HG03045 (cell line): ENCODE results near the gene AGBL3.
A peak's percentile ranks its signal among the peaks of the same experiment; 100 is the strongest.
"Not testable (repeated sequence)": the region's sequence is repeated elsewhere in the genome, so short reads cannot be mapped to it uniquely, and the experiment has no call there.

ENCODE experiments used
- ATAC-seq: cut with Tn5 transposase; IDR thresholded peaks from one replicate; pipeline ENCODE4 v1.9.1; 2021; ENCODE audit warnings: mild to moderate bottlenecking, moderate library complexity; ENCODE audit not compliant: unreplicated experiment

The AGBL3 gene

GRCh38 chr7:135074096-135074495 lies 87.8 kb downstream of the AGBL3 start:
- ATAC-seq: no peak

DNA sequence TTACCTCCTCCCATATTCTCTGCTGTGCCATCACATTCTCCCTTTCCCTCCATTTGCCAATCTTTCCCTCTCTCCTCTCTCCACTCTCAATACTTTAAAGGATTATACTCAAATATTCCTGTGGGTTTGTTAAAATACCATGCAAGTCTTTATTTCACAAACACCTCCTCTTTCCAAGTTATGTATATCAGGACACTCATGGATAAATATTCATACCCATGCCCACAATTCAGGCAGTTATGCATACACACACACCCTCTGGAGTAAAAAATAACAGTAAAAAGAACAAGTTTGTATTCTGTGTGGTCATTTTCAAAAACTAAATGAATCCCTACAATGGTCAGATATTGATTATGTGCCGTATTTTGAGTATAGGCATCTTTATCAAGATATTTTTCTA lies 88.2 kb downstream of the AGBL3 start:
- ATAC-seq: no peak

DNA sequence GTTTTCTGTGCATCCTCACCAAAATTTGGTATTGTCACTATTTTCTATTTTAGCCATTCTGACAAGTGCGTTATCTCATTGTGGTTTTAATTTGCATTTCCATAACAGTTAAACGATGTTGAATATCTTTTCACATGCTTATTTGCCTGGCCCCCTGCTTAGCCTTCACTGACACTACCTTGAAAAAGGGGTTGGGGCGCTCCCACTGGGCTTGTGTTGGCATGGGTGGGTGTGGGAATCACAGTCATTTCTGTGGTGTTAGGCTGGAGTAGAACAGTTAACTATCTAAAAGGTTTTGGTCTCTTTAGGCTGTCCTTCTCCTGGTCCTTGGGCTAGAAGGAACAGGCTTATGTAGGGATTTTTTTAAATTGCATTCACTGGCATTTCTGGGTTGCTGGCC lies 89.4 kb downstream of the AGBL3 start:
- ATAC-seq: no peak

DNA sequence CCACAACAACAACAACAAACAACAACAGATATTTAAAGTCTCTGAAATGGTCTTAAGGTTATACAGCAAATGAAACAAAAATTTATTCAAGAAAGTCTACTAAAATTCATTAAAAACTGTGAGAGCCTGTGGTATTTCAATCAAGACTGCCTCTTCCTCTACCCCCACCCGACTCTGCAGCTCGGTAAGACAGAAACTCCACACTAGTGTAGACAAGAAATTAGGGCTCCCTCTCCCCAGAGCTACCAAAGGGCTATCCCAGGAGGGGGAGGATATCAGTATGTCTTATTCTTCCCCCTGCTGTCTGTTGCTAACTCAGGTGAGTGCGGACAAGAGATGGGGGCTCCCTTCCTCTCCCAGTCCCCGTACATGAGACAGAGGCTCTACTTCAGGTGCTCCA lies 90.6 kb downstream of the AGBL3 start:
- no peak for ATAC-seq

DNA sequence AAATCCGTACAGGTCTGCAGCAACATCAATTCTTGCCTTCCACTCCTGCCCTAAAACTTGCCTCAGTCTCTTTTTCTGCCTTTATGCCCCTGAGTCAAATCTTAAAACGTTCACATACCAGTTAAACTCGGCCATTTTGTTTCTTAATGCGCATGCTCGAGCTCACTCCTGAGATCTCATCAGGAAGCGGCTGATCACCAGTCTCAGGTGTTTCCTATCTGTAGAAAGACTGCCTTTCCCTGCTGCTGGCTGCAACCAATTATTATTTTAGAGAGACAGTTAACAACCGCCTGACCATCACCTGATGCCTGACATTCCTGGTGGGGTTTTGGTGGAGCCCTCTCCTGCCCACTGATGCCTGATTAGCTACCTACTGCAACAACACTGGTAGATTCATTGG lies 91.3 kb downstream of the AGBL3 start:
- no peak for ATAC-seq

DNA sequence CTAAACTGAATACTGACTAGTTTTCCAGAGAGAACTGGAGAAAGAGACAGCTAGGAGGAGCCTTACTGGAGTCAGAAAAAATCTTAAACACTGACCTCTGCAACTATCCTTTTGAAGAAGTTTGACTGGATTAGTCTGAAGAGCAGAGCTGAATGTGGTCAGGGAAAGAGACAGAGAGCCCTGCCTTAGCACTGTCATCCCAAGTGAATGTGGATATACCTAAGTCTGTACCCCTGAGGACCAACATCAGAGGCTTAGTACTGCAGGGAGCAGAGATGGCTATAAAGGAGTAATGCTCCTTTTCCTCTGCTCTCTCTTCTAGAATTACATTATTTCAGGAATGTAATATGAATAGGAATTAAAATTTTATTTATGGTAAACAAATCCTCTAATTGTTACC lies 91.7 kb downstream of the AGBL3 start:
- no peak for ATAC-seq

DNA sequence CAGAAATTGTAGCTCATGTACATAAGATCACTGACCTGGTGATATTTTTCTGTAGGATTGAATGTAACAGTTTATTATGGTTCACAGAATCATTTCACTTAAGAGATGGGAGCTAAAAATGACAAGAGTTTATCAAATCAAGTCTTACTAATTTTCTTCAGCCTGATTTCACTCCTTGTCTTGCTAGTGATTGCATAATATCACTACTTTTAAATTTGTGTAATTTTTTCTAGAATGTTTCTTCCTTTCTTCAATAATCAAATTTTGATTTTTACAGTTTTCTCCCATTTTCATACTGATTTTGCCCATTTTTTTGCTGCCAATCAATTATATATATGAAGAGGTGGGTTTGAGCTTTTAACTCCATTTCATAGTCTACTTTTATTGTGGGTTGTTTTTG lies 92.8 kb downstream of the AGBL3 start:
- ATAC-seq: no peak

DNA sequence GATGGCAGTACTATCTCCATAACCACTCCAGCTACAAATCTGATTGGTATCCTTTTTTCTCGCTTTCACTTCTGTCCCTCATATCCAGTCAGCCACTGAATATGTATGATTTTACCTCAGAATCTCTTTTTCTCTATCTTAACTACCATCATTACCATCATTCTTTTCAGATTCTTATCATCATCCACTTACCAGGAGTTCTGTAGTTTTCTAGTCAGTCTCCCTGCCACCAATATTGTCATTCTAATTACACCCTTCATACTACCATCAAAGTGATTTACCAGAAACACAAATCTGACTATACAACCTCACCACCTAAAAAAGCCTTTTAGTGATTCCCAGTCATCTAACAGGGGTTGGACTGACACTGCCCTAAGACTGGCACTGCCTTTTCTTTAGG lies 96.7 kb downstream of the AGBL3 start:
- no peak for ATAC-seq

DNA sequence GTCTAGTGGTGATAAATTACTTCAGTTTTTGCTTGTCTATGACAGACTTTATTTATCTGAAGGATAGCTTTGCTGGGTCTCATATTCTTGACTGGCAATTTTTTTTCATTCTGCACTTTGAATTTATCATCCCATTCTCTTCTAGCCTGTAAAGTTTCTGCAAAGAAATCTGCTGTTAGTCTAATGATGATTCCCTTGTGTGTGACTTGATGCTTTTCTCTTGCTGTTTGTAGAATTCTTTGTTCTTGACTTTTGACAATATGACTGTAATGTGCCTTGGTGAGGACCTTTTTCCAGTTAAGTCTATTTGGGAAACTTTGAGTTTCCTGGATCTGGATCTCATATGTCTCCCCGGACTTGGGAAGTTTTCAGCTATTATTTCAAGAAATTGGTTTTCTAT lies 102.3 kb downstream of the AGBL3 start:
- no peak for ATAC-seq

GRCh38 chr7:135091717-135092116 lies 105.4 kb downstream of the AGBL3 start:
- ATAC-seq: no peak

DNA sequence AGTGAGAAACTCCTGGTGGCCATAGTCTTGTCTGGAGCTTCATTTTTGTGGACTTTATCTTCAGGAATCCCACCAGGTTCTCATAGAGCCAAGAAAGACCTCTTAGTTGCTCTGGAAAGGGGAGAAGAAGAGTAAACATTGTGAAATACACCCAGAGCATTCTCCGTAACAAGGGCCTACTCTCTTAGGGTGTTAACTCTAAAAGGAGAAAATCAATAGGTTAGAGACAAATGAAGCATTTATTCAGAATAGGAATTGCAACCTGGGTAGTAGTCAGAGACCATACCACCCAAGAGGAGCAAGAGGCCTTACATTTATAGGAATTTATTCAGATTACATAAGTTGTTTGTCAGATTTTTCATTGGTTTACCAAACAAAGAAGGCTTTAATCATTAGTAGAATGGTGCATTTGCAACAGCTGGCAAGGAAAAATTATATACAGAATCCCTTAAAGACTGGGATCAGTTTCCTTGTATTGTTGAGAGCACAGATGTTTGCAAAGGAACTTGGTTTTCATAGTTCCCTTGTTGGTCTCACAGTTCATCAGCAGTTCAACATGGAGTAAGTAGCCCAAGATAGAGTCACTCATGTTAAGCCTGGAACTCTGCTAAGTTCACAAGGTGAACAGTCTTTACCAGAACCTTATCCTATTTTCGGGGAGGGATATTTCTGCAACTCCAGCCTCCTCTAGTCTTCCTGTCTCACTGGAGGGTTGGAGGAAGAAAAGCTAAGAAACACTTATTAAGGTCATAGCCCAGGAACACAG lies 108.3 kb downstream of the AGBL3 start:
- ATAC-seq: no peak

DNA sequence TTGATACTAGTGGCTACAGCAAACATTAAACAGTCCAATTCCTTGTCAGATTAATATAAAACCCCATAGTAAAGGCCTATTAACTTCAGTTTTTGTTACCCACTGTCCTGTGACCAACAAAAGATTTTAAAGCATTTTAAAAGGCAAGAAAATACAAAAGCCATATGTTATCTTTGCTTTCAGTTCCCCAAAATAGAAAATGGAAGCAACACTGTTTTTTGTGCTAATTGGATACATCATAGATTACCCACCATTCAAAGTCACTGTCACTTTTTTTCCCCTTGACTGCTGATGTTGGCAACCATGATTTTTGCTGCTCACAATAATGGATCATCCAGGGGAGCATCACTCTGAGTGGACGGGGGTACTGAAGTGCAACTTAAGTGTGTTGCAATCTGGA lies 109.1 kb downstream of the AGBL3 start:
- no peak for ATAC-seq

DNA sequence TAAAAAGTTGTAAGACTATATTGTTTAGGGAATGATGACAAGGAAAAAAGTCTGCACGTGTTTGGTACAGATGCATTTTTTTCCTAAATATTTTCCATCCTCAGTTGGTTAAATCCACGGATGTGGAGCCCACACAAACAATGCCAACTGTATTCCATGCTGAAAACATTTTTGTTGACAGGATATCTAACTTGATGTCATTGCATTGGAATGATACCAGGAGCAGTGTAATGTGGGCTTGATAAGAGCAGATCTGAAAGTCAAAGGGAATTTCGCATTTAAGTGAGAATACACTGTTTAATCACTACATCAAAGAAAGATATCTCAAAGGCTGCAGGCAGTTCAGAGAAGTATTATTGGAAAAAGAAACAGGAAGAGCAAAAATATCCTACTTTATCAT lies 112.1 kb downstream of the AGBL3 start:
- no peak for ATAC-seq

DNA sequence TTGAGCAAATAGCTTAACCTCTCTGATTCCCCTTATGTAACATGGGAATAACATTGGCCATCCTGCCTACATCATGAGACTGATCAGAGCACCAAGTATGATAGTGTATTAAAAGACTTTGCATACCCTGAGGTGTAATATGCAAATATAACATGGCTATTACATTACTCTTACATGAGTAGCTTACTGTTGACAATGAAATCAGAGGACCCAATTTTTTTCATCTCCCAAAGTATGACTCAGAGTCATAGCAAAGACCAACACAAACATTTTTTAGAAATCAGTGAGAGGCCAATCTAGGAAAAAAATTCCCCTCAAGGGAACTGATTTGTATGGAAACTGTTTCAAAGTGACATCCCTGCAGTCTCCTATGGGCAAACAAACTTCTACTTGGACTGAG lies 114.5 kb downstream of the AGBL3 start:
- ATAC-seq: no peak

- peak; percentile 77 for ATAC-seq
Measured at GRCh38 chr7:135102372-135102771, 116.1 kb downstream of the AGBL3 start.

- no peak for ATAC-seq
Measured at GRCh38 chr7:135109562-135109961, 123.3 kb downstream of the AGBL3 start.

DNA sequence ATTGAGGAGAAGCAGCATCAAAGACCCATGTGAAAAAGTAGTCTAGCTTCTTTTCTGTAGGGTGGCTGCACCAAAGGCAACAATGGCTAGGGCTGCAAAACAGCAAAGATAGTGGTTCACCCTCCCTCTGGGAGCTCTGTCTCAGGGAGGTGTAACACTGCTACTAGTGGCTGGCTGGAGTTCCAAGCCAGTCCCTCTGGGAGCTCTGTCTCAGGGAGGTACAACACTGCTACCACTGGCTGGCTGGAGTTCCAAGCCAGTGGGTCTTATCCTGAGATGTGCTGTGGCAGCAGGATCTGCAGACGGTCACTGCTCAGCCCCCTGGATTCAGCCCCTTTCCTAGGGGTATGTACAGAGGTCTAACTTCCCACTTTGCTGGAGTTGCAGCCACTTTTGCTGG lies 123.7 kb downstream of the AGBL3 start:
- no peak for ATAC-seq

DNA sequence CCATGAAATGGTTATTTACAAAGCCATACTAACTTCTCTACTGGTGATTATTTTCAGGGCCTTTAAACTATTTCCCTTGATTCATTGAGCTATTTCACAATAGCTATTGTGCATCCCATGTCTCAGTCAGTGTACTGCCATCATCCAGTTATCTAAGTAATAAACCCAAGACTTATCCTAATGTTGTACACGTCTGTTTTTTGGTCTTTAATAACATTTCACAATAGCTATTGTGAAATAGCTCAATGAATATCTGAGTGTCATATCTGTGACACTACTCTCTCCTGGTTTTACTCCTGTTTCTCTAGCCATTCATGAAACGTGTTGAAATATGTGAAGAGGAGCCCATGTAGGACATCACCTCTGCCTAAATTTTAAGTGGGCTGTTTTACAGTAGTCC lies 125.1 kb downstream of the AGBL3 start:
- ATAC-seq: no peak

DNA sequence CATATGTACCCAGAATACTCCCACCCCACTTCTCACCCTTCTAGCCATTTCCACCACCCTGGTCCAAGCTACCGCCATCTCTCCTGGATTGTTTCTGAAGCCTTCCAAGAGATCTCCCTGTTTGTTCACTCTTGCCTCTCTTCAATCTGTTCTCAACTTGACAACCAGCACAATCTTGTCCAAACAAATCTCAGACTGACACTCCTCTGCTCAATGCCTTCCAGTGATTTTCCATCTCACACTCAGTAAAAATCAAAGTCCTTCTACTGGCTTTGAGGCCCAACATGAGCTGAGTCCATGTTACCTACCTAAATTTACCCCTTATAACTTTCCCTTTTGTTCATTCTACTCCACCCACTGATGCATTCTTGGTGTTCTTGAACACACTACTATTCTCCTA lies 128.3 kb downstream of the AGBL3 start:
- no peak for ATAC-seq

DNA sequence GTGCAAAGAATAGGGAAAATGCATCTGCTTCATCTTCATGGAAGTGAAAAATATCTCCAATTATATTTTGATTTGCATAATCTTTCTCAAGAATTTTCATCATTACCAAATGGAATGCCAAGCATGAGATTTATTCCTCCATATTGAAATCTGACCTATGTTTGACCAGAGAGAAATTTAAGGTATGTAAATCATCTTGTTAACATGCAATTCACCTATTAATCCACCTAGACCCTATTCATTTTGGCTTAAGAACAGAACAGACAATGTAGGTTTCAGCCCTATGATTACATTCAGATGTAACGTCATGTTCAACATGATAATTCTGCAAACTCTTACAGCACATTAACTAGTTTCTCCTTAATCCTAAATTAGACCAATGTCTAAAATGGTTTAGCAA lies 130.8 kb downstream of the AGBL3 start:
- ATAC-seq: no peak

DNA sequence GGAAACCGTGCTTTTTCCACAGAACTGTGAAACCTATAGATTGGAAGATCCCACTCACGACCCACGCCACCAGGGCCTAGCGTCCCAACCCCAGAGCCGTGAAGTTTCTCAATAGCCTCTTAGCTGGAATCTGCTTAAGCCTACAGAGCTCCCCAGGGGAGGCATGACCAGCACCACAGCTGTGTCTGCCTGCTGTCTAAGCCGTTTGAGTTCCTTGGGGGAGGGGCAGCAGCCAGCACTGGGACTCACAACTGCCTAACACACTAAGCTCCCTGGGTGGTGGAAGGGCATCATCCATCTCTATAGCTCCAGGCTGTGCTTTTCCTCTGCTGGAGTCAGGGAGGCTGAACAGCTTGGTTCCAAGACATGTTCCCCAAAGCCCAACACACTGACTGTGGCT lies 135.6 kb downstream of the AGBL3 start:
- no peak for ATAC-seq

GRCh38 chr7:135124631-135125030 lies 138.3 kb downstream of the AGBL3 start:
- ATAC-seq: not testable (repeated sequence)

DNA sequence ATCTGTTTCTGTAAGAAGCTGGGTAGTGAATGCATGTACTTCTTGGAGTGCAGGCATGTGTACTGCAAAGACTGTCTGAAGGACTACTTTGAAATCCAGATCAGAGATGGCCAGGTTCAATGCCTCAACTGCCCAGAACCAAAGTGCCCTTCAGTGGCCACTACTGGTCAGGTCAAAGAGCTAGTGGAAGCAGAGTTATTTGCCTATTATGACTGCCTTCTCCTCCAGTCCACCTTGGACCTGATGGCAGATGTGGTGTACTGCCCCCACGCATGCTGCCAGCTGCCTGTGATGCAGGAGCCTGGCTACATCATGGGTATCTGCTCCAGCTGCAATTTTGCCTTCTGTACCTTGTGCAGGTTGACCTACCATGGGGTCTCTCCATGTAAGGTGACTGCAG lies 142.6 kb downstream of the AGBL3 start:
- no peak for ATAC-seq
